Activated CD4-positive, alpha-beta T cell treated with anti-CD3 and anti-CD28 coated beads for 36 hours (primary cell): ENCODE results near the gene BRSK1. TPM values are rescaled to one million over a fixed set of nuclear protein-coding genes. Genes with fewer than 3 reads are reported as not detected.

Experiments
- ATAC-seq: fragments of 200-7000 bp; cut with Tn5 transposase; one replicate; pipeline ENCODE4 v1.10.0; 2021; ENCODE audit warnings: mild to moderate bottlenecking, moderate library complexity
- CTCF ChIA-PET: fragments of 350-600 bp; sonication (Branson Sonifier 250); formaldehyde crosslinking; loops from one replicate; lab custom pipeline; 2021; ENCODE audit warnings: antibody characterized with exemption; lab: Charles Lee
- POLR2A ChIA-PET: fragments of 350-600 bp; sonication (Branson Sonifier 250); formaldehyde crosslinking; loops from one replicate; lab custom pipeline; 2021; ENCODE audit warnings: antibody characterized with exemption, inconsistent platforms; lab: Charles Lee
- DNase-seq: peaks from one replicate; pipeline ENCODE4 v3.0.0-alpha.2; 2020
- H3K27ac Mint-ChIP-seq: one replicate; pipeline ENCODE4 v1.8.0; 2021; ENCODE audit warnings: mixed read lengths
- H3K27me3 Mint-ChIP-seq: one replicate; pipeline ENCODE4 v1.8.0; 2021; ENCODE audit warnings: mixed read lengths
- H3K36me3 Mint-ChIP-seq: one replicate; pipeline ENCODE4 v1.8.0; 2021; ENCODE audit warnings: low read depth, mixed read lengths
- H3K4me1 Mint-ChIP-seq: one replicate; pipeline ENCODE4 v1.8.0; 2021; ENCODE audit warnings: mixed read lengths
- H3K4me3 Mint-ChIP-seq: one replicate; pipeline ENCODE4 v1.8.0; 2021; ENCODE audit warnings: mild to moderate bottlenecking, moderate library complexity, mixed read lengths
- H3K9me3 Mint-ChIP-seq: one replicate; pipeline ENCODE4 v1.8.0; 2021; ENCODE audit warnings: low read depth, mixed read lengths
- intact Hi-C, 2 experiments: fragments of 100-400 bp; cut with DNase I in 1 of 2; cut with micrococcal nuclease in 1 of 2; formaldehyde crosslinking; loops; one replicate each; pipeline versions ENCODE4 v1.14.2 to v1.15.1; 2022 to 2024; cut with DNase I, micrococcal nuclease
- total RNA-seq, 2 experiments: library from RNA; stranded (reverse); gene quantifications; one replicate each; pipeline ENCODE4 v1.2.3, GENCODE V29; 2021

BRSK1 gene
- total RNA-seq, 2 experiments from 2014 or later = 4.1 to 4.5 TPM

DNA sequence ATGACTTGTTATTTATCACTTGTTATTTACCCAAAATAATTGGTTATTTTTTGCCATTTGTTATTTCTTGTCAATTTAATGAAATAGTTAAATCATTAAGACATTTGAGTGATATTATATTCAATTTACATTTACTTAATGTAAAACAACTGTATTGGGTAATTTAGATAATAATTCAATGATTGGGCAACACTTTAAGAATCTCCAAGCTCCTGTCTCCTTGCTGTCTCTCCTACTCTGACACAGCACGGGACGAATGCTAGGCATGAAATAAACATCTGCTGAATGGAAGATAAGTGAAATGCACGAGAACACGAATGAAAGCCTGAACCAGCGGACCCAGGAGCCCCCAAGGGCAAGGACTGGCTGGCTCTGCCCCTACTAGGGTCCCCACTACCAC is 19.3 kb upstream of the BRSK1 start:
- Mint-ChIP-seq H3K27ac (no peak overlapping the region), H3K9me3 (peaks cover 7% of the 10 kb centered on the region), H3K4me3 (no peak overlapping the region), H3K36me3 (peaks cover 17% of the 10 kb centered on the region), H3K4me1 (peaks cover 4% of the 10 kb centered on the region), H3K27me3 (no peaks in the 10 kb centered on the region)
- ATAC-seq (no peak), DNase-seq (no peak)
- intact Hi-C loops = no loop called here
- ChIA-PET POLR2A (no interaction called here), CTCF (no interaction called here)

DNA sequence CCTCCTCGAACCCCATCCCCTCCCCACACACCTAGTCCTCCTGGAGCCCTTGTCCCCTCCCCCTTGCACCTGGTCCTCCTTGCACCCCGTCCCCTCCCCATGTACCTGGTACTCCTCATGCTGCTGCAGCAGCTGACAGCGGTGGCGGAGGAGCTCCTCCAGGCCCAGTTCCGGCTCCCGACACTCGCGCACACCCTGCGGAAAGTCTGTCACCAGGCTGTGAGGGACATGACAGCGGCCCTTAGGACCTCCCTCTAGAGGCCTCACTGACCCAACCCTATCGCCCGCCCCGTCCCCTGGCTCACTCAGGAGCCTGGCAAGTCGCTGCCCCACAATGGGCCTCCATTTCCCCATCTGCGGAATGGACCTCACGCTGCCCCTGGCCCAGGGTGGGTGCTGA is 18.6 kb upstream of the BRSK1 start:
- intact Hi-C loops = no loop called here
- ChIA-PET CTCF (no interaction called here), POLR2A (no interaction called here)
- DNase-seq = no peak
- H3K4me1 Mint-ChIP-seq = peaks cover 4% of the 10 kb centered on the region
- no peak for ATAC-seq
- H3K9me3 Mint-ChIP-seq = peaks cover 7% of the 10 kb centered on the region
- H3K36me3 Mint-ChIP-seq = peaks cover 17% of the 10 kb centered on the region
- no peak overlapping the region for H3K27ac Mint-ChIP-seq
- no peaks in the 10 kb centered on the region for H3K27me3 Mint-ChIP-seq
- no peak overlapping the region for H3K4me3 Mint-ChIP-seq

- CTCF ChIA-PET = no interaction called here
- peaks cover 21% of the 10 kb centered on the region for H3K36me3 Mint-ChIP-seq
- H3K4me1 Mint-ChIP-seq = no peaks in the 10 kb centered on the region
- no peak for DNase-seq
- no peak for ATAC-seq
- H3K27ac Mint-ChIP-seq = no peak overlapping the region
- H3K9me3 Mint-ChIP-seq = peaks cover 7% of the 10 kb centered on the region
- H3K27me3 Mint-ChIP-seq = no peaks in the 10 kb centered on the region
- H3K4me3 Mint-ChIP-seq = no peak overlapping the region
- POLR2A ChIA-PET = no interaction called here
- intact Hi-C loops = no loop called here
Observed at GRCh38 chr19:55265723-55266386, 17.9 kb upstream of the BRSK1 start.

DNA sequence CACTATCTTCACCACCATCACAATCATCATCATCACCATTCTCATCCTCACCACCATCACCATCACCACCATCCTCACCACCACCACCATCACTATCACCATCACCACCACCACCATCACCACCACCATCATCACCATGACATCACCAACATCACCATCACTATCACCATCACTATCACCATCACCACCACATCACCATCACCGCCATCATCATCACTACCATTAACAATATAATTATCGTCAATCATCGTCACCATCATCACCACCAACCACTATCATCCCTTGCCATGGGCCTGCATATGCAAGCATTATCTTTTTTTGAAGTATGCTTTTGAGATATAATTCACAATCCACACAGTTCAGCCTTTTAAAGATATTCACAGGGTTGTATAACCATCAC is 17.4 kb upstream of the BRSK1 start:
- Mint-ChIP-seq H3K27ac (no peak overlapping the region), H3K9me3 (peaks cover 7% of the 10 kb centered on the region), H3K36me3 (peaks cover 22% of the 10 kb centered on the region), H3K4me1 (no peaks in the 10 kb centered on the region), H3K27me3 (no peaks in the 10 kb centered on the region), H3K4me3 (no peak overlapping the region)
- ChIA-PET POLR2A (no interaction called here), CTCF (no interaction called here)
- no peak for ATAC-seq
- intact Hi-C loops = no loop called here
- no peak for DNase-seq

DNA sequence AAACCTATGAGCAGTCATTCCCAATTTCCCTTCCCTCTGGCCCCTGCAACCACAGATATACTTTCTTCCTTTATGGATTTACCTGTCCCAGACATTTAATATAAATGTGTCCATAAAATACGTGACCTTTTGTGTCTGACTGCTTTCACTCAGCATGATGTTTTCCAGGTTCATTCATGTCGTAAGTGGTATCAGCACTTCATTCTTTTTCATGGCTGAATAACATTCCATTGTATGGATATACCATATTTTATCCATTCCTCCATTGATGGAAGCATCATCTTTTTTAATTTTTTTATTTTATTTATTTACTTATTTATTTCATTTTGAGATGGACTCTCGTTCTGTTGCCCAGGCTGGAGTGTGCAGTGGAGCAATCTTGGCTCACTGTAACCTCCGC is 17.0 kb upstream of the BRSK1 start:
- H3K27ac Mint-ChIP-seq = no peak overlapping the region

GRCh38 chr19:55269299-55269698 is 14.5 kb upstream of the BRSK1 start:
- Mint-ChIP-seq H3K4me1 (no peaks in the 10 kb centered on the region), H3K27me3 (no peaks in the 10 kb centered on the region), H3K9me3 (peaks cover 7% of the 10 kb centered on the region), H3K27ac (no peak overlapping the region), H3K36me3 (peaks cover 24% of the 10 kb centered on the region), H3K4me3 (no peak overlapping the region)
- POLR2A ChIA-PET = interaction anchor here (1.0 kb wide), 1 partner anchor 8 kb away, joined by 3 read pairs; no protein-coding TSS in a partner anchor
- no peak for ATAC-seq
- CTCF ChIA-PET = interaction anchor here (1.0 kb wide), 1 partner anchor 8 kb away, joined by 3 read pairs; no protein-coding TSS in a partner anchor
- DNase-seq = no peak
- intact Hi-C loops = no loop called here

More for the DNA sequence above, 17.0 kb upstream of the BRSK1 start:
- Mint-ChIP-seq H3K4me3 (no peak overlapping the region), H3K4me1 (no peaks in the 10 kb centered on the region), H3K9me3 (peaks cover 7% of the 10 kb centered on the region), H3K36me3 (peaks cover 22% of the 10 kb centered on the region), H3K27me3 (no peaks in the 10 kb centered on the region)
- ATAC-seq (no peak), DNase-seq (no peak)
- intact Hi-C loops = no loop called here
- ChIA-PET CTCF (no interaction called here), POLR2A (no interaction called here)

DNA sequence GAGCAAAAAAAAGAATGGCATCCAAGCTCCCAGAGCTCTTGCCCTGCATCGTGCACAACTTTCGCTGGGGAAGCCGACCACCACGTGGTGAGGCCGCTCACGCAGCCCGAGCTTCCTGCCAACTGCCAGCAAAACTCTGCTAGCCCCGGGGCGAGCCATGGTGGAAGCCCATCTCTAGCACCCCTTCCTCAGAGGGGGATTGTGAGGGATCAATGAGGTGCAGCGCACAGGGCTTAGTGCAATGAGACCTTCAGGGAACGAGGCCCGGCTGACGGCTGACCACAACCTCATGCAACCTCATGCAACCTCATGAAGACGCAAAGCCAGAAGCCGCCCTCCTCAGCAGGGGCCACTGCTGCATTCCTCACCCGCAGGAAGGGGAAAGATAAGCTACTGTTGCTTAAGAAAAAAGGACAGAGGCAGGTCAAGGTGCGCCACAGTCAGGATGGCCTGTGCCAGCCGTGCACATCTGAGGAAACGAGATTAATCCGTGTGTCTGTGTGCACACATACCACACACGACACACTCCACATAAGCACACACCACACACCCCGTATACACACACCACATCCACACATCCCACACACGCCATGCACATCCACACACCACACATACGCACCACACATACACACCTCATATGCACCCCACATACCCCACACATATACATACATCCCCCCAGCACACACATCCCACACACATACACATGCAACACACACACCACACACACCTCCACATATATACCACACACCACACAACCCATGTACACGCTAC is 13.4 kb upstream of the BRSK1 start:
- no peak for DNase-seq
- Mint-ChIP-seq H3K4me3 (no peak overlapping the region), H3K4me1 (no peaks in the 10 kb centered on the region), H3K9me3 (peaks cover 7% of the 10 kb centered on the region), H3K27me3 (no peaks in the 10 kb centered on the region), H3K27ac (no peak overlapping the region), H3K36me3 (peaks cover 26% of the 10 kb centered on the region)
- intact Hi-C loops = no loop called here
- ChIA-PET CTCF (interaction anchor here (1.1 kb wide), 1 partner anchor 11 kb away, joined by 5 read pairs; no protein-coding TSS in a partner anchor), POLR2A (interaction anchor here (0.5 to 1.0 kb wide), 2 partner anchors 7 to 91 kb away, joined by 3 read pairs; no protein-coding TSS in a partner anchor)
- ATAC-seq = no peak

- POLR2A ChIA-PET = no interaction called here
- H3K4me1 Mint-ChIP-seq = peaks cover 2% of the 10 kb centered on the region
- DNase-seq (no peak), ATAC-seq (no peak)
- H3K27me3 Mint-ChIP-seq = no peaks in the 10 kb centered on the region
- H3K27ac Mint-ChIP-seq = no peak overlapping the region
- intact Hi-C loops = no loop called here
- H3K4me3 Mint-ChIP-seq = no peak overlapping the region
- no peaks in the 10 kb centered on the region for H3K9me3 Mint-ChIP-seq
- peaks cover 21% of the 10 kb centered on the region for H3K36me3 Mint-ChIP-seq
- CTCF ChIA-PET = no interaction called here
Observed at GRCh38 chr19:55272142-55272541, 11.7 kb upstream of the BRSK1 start.

GRCh38 chr19:55273978-55274707 is 9.7 kb upstream of the BRSK1 start:
- Mint-ChIP-seq H3K36me3 (peaks cover 22% of the 10 kb centered on the region), H3K27ac (no peak overlapping the region), H3K4me1 (peaks cover 6% of the 10 kb centered on the region), H3K9me3 (no peaks in the 10 kb centered on the region), H3K4me3 (no peak overlapping the region), H3K27me3 (no peaks in the 10 kb centered on the region)
- intact Hi-C loops = no loop called here
- POLR2A ChIA-PET = no interaction called here
- DNase-seq (no peak), ATAC-seq (no peak)
- CTCF ChIA-PET = no interaction called here

- Mint-ChIP-seq H3K4me1 (peaks cover 19% of the 10 kb centered on the region), H3K4me3 (no peak overlapping the region), H3K27ac (no peak overlapping the region), H3K36me3 (peaks cover 19% of the 10 kb centered on the region), H3K27me3 (no peaks in the 10 kb centered on the region), H3K9me3 (no peaks in the 10 kb centered on the region)
- intact Hi-C loops = no loop called here
- no peak for ATAC-seq
- ChIA-PET POLR2A (interaction anchor here (1.2 kb wide), 1 partner anchor 17 kb away, joined by 4 read pairs; the partner anchor contains the start of gene PPP6R1), CTCF (interaction anchor here (0.6 to 0.7 kb wide), 2 partner anchors 16 to 107 kb away, joined by 3 to 4 read pairs; no protein-coding TSS in a partner anchor)
- no peak for DNase-seq
Observed at GRCh38 chr19:55275851-55276719, 7.7 kb upstream of the BRSK1 start.
